ENCODE measurements around the gene BTLA.

GRCh38 chr3:112424394-112424793 lies 74.9 kb downstream of the BTLA start:
- no peak for TF ChIP-seq CTCF (IDR thresholded peaks at IDR 0.05)
- no peak for TF ChIP-seq POLR2A (IDR thresholded peaks at IDR 0.05)
